ENCODE results near the gene ARHGAP45.
"Not testable (repeated sequence)": the region's sequence is repeated elsewhere in the genome, so short reads cannot be mapped to it uniquely, and the experiment has no call there.

The ARHGAP45 gene

DNA sequence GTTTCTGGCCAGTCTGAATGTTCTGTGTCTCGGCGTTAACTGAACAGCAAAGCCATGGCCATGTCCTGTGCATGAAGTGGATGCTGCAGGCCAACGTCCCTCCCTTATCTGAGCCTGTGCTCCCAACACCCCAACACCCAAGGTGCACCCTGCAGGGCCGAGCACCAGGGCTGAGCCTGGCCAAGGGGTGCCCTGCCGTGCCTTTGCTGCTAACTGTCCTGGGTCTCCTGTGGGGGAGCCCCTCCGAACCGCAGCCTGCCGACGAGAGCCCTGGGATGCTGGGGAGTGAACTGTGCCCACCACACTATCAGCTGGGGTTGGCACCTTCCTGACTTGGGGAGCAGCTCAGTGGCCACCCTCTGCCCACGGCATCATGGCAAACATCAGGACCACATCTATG lies 54.4 kb downstream of the ARHGAP45 start:
- no peak for DNase-seq

DNA sequence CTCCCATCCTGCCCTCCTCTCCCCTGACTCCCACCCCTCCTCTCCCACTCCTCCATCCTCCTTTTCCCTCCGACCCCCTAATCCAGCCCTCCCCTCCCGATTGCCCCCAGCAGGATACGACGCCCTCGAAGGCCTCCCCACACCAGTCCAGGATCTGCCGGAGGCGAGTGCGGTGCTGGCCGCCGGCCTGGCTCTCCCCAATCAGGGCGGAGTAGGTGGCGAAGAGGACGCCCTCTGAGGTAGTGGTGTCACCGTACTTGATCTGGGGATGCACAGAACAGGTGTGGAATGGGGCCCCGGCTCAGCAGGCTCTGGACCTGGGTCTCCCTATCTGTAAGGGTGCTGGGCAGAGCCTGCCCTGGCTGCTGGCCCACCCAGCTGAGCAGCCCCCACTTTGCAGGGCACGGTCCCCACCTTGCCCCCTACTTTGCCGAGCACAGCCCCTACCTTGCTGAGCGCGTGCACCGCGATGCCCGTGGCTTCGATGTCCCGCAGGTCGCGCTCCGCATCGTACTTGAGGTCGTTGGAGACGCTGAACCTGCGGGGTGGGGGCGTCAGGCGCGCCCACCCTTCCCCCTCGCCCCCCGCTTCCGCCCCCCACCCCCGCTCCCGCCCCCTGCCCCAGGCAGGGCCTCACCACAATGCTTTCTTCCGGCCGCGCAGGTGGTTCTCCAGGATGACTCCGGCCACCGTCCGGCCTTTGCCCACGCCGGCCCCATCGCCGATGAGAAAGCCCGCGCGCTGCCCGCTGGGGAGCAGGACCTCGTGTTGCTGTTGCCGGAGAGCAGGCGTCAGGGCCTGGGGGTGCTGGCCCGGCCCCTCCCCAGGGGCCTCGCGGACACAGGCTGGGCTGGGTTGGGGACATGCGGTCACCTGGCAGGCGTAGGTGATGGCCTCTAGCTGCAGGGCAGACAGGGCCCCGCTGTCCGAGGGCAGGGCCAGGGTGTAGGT lies 55.3 kb downstream of the ARHGAP45 start:
- no peak for DNase-seq

DNA sequence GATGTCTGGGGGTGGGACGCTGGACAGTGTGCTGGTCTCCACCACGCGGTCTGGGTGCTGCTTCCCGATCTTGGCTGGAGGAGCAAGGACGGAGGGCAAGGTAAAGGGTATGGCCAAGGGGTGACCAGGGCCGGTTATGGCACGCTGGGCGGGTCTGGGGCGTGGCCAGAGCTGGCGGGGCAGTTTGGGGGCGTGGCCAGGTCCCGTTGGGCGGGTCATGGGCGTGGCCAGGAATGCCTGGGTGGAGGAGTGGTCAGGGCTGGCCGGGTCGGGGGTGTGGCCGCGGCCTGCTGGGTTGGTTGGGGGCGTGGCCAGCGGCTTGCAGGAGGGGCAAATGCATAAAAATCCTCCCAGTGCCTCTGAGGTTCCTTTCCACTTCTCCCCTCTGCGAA lies 56.0 kb downstream of the ARHGAP45 start:
- peak in 1 of 2 donors; percentile 50 for DNase-seq

- DNase-seq = no peak
These were observed 56.4 kb downstream of the ARHGAP45 start for GRCh38 chr19:1123381-1123780.

DNA sequence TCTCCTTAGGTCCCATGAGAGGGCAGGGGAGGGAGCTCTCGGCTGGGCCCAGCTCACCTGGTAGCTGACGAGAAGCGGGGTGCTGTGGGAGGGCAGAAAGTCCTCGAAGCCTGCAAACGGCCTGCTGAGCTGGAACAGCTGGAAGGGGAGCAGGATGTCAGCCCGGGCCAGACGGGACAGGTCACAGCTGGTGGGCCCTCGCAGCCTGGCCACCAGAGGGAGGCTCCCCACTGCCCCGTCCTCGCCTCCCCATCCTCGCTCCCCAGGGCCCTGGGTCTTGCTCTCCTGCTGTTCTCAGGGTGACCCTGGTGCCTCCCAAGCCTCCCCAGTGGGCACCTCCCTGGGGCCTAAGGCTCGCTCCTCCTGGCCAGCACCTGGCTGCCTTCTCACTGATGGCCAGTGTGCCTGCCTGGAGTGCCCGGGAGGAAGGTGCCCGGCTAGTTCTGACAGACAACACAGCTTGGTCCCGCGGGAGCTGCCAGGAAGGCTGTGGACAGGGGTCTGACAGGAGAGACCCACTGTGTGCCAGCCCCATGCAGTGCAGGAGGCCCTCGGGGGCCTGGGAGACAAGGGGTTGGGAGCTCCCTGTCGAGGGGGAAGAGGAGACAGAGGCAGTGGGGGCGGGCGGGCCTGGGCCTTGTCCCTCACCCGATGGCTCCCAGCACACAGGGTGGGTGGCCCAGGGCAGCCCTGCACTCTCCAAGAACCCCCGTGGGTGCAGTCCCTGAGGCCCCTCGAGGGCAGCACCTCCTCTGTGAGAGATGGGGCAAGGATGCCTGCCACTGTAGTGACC lies 57.1 kb downstream of the ARHGAP45 start:
- DNase-seq = no peak

- no peak for DNase-seq
These were observed 58.9 kb downstream of the ARHGAP45 start for GRCh38 chr19:1125601-1126467.

DNA sequence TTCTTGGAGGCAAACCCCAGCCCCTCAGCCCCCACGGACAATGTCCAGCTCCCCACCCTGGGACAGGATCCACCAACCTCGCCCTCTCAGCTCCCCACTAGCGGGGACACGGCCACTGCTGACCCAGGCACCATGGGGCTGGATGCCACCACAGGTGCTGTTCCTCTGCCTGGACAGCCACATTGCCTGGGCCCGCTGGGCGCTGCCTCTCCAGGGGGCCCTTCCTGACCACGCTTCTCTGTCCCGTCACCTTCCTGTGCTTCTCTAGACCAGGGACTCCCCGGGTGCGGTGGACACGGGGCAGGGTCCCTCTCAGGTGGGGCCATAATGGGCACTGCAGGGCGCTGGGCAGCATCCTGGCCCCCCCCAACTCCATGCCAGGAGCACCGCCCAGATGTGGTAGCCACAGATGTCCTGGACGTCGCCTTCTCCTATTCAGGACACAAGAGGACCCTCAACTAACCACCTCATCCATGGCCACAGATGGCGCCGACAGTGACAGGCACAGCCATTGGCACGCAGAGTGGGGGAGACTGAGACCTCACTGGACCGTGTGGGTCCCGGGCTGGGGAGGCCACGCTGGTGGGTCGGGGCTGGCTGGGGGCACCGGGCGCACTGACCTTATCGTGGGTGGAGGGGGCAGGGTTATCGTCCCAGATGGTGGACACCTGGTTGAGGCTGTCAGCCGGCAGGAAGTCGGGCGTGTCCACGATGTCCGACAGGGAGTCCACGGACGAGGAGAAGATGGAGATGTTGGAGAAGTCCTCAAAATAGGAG lies 60.2 kb downstream of the ARHGAP45 start:
- no peak for DNase-seq

DNA sequence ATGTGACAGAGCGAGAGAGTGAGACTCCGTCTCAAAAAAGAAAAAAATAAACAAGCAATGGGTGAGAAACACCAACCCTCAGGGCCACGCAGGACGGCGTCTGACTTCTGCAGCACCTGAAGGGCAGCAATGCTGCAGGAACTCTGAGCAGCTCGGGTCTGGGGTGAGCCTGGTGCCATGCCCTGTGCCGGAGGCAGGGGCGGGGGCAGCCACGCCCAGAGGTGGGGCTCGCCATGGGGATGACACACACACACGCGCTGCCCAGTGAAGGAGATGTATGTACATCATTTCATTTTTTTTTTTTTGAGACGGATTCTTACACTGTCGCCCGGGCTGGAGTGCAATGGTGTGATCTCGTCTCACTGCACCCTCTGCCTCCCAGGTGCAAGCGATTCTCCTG lies 61.1 kb downstream of the ARHGAP45 start:
- no peak for DNase-seq

DNA sequence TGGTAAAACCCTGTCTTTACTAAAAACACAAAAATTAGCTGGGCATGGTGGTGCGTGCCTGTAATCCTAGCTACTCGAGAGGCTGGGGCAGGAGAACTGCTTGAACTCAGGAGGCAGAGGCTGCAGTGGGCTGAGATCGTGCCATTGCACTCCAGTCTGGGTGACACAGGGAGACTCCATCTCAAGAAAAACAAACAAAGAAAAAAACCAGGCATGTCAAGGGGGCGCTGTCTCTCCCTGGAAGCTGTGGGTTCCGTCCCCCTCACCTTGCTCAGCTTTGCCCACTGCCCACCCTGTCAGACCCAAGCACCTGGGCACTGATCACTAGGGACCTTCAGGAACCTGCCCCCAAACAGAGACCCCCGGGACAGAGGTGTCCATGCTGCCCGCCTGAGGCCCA lies 62.1 kb downstream of the ARHGAP45 start:
- not testable (repeated sequence) for DNase-seq

DNA sequence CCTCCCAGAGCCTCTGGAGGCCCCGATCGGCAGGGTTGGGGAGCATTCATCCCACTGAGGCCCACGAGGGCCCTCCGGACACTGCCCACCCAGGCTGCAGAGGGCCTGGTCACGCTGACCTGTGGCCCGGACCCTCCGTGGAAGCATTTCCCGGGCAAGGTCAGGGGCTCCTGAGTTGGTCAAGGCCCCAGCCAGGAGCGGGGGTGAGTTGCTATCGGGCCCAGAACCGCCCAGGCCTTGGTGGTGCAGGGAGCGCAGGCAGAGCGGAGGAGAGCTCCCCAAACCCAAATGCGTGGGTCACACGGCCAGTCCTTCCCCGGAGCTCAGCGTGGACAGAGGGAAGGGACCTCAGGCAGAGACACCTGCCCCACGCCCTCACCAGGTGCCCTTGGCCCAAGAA lies 62.6 kb downstream of the ARHGAP45 start:
- DNase-seq = no peak

DNA sequence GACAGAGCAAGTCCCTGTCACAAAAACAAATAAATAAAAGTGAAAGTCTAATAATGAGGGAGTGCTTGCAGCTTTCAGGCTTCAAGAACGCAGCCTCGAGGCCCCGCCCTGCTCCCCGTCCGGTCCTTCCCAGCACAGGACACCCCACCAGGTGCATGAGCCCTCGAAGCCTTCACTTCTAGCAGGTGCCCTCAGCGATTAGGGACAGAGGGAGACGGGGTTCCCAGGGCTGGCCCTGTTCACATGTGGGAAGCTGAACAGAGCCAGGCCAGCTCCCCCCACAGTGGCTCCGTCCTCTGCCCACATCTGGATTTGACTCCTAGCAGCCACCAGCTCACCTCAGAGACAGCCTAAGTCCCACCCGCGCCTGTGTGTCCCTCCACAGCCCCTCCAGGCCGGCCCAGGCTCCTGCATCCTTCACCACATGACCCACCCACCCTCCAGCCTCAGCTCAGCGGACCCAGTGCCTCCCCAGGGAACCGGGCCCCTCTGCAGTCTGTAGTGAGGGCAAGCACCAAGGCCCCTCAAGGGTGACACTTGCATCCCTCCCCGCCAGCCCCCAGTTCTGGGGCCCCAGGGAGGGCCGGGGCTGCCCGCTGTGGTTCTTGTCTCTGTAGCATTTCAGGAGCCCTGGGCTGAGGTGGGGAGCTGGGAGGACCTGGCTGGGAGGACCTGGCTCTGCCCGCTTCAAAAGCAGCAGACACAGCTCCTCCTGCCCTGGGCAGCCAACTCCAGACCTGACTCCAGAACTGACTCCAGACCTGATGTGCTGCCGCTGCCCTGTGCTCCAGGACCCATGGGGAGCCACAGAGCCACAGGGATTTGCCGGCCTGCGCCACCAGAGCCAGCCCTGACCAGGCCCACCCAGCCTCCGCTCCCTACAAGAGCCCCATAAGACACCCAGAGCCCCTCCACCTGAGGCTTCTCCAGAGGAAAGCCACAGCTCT lies 64.1 kb downstream of the ARHGAP45 start:
- peak; percentile 26 to 51 for DNase-seq

DNA sequence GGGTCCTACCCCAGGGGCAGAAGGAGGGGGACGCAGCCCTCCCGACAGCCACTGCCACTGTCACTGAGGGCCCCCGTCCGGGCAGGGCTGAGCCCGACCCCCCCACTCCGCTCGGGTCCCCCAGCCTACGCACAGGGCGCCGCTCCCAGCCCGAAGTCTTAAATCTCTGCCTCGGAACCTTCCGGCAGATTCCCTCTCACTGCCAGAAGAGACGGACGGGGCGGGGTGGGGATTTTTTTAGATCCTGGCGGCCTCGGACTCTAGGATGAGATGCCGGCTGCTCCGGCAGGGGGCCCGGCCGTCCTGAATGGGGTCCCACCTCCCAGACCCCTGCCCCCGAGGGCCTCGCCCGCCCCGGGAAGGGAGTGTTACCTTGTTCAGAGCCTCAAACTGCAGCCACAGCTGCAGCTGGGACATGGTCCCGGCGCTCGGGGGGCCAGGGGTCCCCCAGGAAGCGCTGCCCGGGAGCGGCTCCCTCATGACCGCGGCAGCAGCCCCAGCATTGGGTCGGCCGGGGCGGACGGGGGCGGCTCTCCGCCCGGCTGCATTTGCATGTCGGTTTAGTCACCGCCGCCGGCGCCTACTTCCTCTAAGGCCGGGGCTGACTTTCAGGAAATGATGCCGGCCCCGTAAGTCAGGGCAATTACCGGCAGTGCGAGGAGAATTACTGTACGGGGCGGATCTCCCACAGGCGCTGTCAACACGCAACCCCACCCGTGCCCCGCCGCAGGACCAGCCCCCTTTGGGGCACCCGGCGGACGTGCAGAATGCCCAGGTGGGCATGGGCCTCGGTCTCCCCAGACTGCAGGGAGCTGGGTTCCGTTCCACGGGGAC lies 65.0 kb downstream of the ARHGAP45 start:
- DNase-seq = peak; percentile 86 to 87

GRCh38 chr19:1132552-1133383 lies 65.8 kb downstream of the ARHGAP45 start:
- peak; percentile 42 to 53 for DNase-seq

DNA sequence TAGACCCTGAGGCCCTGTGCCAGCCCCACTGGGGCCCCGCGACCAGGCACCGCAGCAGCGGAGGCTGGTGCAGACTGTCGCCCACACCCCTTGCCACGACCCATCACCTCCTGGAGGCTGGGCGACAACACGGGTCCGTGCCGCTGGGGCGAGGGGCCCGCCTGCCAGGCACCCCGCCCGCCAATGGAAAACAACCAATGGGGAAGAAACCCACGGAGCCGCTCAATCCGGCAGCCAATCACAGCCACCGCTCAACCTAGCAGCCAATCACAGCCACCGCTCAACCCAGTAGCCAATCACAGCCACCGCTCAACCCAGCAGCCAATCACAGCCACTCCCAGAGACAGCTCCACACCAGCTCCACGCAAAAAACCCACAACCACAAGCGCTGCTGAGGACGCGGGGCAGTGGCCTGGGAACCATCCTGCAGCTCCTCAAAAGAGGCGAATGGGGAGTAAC lies 66.5 kb downstream of the ARHGAP45 start:
- DNase-seq = peak; percentile 86 to 89

GRCh38 chr19:1134431-1134830 lies 67.5 kb downstream of the ARHGAP45 start:
- no peak for DNase-seq

- DNase-seq = no peak
These were observed 68.5 kb downstream of the ARHGAP45 start for GRCh38 chr19:1135454-1135853.

DNA sequence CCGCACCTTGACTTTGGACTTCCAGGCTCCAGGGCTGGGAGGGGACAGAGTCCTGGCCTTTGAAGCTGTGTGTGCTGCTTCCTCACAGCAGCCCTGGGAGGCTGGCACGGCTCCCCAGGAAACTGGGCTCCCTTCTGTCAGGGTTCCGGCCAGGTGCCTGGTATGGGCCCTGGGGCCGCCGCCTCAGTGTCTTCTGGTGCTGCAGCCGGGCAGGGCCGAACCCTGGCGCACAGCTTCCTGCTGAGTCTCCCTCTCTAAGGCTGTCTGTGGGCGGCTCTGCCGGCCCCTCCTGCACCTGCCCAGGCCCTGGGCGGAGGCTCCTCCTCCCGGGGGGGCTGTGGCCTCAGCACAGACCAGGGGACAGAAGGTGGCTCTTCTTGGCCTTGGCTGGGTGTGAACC lies 69.2 kb downstream of the ARHGAP45 start:
- no peak for DNase-seq

Measured in CD4-positive, alpha-beta T cell treated with Interleukin-1 beta for 1 hour (primary cell).